SH-SY5Y (cell line): ENCODE measurements around the gene PSMA3.

Source experiments
- GATA2 ChIP-seq: IDR thresholded peaks from 2 replicates; pipeline ENCODE4 v1.6.1; 2011; ENCODE audit warnings: mild to moderate bottlenecking, low read depth, low read length
- GATA3 ChIP-seq: IDR thresholded peaks from 2 replicates; pipeline ENCODE4 v1.6.1; 2011; ENCODE audit warnings: low read depth, mild to moderate bottlenecking, low read length, moderate library complexity

DNA sequence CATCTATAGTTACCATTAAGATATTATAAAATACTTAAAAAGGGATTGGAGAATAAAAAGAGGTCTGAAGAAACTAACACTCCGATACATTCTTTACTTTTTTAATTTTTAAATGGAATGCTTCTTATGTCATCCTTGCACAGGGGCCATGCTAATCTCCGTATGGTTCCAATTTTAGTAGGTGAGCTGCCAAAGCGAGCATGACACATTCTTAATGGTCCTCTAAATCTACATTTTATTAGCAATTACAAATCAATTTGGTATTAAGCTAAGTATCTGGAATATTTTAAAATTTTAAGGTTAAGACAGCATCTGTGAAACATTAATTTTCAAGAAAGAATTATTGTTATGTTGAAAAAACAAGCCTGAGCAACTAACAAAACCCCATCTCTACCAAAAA lies 47.5 kb downstream of the PSMA3 start:
- TF ChIP-seq GATA3 (no peak), GATA2 (no peak)
